Measurements from ENCODE around the gene CD300LD. TPM values are rescaled to one million over a fixed set of nuclear protein-coding genes. Genes with fewer than 3 reads are reported as not detected.

Gene CD300LD
- total and polyA plus RNA-seq, 10 of the 15 experiments (the other 5 are each of a cell fraction or from before 2014, with no cell fraction given) = not detected

DNA sequence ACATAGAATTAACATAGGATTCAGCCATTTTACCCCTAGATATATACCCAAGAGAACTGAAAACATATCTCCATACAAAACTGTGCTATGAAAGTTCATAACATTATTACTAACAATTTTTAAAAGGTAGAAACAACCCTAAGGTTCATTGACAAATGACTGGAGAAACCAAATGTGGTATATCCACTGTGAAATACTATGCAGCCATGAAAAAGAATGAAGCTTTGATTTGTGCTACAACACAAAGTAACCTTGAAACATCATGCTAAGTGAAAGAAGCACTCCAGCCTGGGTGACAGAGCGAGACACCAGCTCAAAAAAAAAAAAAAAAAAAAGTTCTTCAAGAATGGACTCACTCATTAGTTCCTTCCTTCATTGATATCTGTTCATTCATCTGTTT is 580 bp downstream of the CD300LD start (continued):
- TF ChIP-seq, protein P1, sequence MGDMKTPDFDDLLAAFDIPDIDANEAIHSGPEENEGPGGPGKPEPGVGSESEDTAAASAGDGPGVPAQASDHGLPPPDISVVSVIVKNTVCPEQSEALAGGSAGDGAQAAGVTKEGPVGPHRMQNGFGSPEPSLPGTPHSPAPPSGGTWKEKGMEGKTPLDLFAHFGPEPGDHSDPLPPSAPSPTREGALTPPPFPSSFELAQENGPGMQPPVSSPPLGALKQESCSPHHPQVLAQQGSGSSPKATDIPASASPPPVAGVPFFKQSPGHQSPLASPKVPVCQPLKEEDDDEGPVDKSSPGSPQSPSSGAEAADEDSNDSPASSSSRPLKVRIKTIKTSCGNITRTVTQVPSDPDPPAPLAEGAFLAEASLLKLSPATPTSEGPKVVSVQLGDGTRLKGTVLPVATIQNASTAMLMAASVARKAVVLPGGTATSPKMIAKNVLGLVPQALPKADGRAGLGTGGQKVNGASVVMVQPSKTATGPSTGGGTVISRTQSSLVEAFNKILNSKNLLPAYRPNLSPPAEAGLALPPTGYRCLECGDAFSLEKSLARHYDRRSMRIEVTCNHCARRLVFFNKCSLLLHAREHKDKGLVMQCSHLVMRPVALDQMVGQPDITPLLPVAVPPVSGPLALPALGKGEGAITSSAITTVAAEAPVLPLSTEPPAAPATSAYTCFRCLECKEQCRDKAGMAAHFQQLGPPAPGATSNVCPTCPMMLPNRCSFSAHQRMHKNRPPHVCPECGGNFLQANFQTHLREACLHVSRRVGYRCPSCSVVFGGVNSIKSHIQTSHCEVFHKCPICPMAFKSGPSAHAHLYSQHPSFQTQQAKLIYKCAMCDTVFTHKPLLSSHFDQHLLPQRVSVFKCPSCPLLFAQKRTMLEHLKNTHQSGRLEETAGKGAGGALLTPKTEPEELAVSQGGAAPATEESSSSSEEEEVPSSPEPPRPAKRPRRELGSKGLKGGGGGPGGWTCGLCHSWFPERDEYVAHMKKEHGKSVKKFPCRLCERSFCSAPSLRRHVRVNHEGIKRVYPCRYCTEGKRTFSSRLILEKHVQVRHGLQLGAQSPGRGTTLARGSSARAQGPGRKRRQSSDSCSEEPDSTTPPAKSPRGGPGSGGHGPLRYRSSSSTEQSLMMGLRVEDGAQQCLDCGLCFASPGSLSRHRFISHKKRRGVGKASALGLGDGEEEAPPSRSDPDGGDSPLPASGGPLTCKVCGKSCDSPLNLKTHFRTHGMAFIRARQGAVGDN (IDR thresholded peaks at IDR 0.05) = no peak
- no peak for TF ChIP-seq E4F1 (IDR thresholded peaks at IDR 0.05; ENCODE audit: borderline replicate concordance, partially characterized antibody)
- no peak for TF ChIP-seq FOXK2 (IDR thresholded peaks at IDR 0.05)
- TF ChIP-seq, protein P2, sequence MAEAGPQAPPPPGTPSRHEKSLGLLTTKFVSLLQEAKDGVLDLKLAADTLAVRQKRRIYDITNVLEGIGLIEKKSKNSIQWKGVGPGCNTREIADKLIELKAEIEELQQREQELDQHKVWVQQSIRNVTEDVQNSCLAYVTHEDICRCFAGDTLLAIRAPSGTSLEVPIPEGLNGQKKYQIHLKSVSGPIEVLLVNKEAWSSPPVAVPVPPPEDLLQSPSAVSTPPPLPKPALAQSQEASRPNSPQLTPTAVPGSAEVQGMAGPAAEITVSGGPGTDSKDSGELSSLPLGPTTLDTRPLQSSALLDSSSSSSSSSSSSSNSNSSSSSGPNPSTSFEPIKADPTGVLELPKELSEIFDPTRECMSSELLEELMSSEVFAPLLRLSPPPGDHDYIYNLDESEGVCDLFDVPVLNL (IDR thresholded peaks at IDR 0.05; ENCODE audit: low read depth, low read length) = no peak
- TF ChIP-seq, protein P3, sequence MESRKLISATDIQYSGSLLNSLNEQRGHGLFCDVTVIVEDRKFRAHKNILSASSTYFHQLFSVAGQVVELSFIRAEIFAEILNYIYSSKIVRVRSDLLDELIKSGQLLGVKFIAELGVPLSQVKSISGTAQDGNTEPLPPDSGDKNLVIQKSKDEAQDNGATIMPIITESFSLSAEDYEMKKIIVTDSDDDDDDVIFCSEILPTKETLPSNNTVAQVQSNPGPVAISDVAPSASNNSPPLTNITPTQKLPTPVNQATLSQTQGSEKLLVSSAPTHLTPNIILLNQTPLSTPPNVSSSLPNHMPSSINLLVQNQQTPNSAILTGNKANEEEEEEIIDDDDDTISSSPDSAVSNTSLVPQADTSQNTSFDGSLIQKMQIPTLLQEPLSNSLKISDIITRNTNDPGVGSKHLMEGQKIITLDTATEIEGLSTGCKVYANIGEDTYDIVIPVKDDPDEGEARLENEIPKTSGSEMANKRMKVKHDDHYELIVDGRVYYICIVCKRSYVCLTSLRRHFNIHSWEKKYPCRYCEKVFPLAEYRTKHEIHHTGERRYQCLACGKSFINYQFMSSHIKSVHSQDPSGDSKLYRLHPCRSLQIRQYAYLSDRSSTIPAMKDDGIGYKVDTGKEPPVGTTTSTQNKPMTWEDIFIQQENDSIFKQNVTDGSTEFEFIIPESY (IDR thresholded peaks at IDR 0.05) = no peak
- TF ChIP-seq BCLAF1 (IDR thresholded peaks at IDR 0.05) = no peak
- TF ChIP-seq CEBPB (IDR thresholded peaks at IDR 0.05; ENCODE audit: borderline replicate concordance in 1 of 2, low read depth in 2 of 2, low read length in 2 of 2) = no peak
- TF ChIP-seq CEBPZ (IDR thresholded peaks at IDR 0.05; ENCODE audit: low read depth, low read length) = no peak
- no peak for TF ChIP-seq EP300 (IDR thresholded peaks at IDR 0.05; ENCODE audit: borderline replicate concordance in 1 of 2, control insufficient read depth in 1 of 2, low read depth in 2 of 2, low read length in 2 of 2)
- no peak for TF ChIP-seq NFIC (IDR thresholded peaks at IDR 0.05; ENCODE audit: low read depth, low read length)

All from GM12878 (cell line).